GM19438 (cell line): ENCODE results near the gene MANBA.

Source experiments
- ATAC-seq: cut with Tn5 transposase; IDR thresholded peaks from one replicate; pipeline ENCODE4 v1.9.1; 2021; ENCODE audit warnings: low read depth; ENCODE audit not compliant: unreplicated experiment

MANBA gene

GRCh38 chr4:102599455-102599854 is 161.3 kb downstream of the MANBA start:
- no peak for ATAC-seq

GRCh38 chr4:102598762-102599374 is 161.9 kb downstream of the MANBA start:
- ATAC-seq = no peak

DNA sequence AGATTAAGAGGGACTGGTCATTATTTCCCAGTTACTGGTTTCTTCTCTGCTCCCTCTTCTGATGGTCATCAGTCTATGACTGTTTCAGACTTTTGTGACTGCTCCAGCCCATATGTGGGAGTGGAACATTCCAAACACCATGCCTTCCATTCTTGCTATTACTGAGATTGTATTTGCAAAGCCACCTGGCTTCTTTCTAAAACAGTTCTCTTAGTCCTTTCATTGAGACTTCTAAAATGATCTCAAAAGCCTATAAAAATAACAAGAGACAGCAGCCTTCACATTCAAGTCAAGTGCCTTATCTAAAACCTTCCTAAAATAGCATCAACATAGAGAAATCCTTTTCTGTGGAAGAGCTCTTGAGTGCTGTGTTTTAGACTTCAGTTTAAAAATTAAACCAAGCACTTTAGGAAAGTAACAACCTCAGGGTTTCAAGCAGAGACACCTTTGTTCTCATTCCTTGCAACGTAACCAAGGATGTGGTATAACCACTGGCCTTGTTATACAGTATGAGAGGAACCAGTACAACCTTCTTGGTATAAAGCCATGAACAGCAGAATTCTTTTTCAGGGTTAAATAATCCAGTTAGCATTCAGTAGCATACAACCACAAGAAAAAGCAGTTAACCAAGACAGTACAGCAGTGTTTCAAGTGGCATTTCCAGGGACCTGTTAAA is 162.5 kb downstream of the MANBA start:
- ATAC-seq = peak; percentile 82

DNA sequence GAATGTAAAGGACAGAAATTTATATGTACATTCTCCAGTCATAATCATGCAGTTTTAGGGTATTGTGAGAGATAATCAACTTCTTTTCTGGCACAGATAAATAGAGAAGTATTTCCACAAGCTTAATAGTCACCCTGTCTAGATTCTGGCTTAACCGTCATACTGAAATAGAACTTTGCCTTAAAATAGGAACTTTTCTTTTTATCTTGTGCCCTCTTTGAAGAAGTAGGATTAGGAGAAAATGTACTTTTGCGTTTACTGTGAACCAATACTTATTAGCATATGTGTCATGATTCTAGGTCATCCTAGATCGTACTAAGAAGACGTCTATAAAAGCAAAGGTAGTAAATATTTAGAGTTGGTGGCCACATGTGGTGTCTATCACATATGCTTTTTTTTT is 164.2 kb downstream of the MANBA start:
- ATAC-seq = no peak

DNA sequence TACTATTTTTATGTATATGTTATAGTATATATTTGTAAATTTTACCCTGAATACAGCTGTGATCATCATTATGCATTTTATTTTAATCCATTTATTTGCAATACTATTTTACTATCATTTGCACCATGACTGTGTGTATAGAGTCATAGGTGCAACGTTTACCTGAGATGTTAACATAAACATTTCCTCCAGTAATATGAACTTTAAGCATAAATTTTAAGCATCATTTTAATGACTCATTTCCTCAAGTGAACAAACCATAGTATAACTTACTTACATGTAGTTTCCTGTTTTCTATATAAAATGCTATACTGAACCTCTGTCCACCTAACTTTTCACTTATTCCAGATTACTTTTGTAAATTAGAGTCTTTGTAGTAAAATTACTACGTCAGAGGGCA is 166.8 kb downstream of the MANBA start:
- ATAC-seq = no peak

DNA sequence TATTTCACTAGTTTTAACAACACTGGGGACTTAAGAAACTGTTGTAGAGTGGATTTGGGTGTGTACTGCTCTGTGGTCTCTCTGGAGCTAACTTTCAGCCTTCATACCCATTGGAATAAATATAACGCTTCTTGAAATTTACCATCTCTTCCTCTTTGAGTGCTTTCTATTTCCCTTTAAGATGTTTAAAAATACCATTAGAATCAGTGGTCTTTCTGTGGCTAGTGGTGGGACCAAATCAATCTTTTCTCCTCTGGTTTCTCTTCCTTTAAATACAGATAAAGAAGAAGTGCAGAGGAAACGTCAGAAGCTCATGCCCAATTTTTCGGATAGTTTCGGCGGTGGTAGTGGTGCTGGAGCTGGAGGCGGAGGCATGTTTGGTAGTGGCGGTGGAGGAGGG is 167.6 kb downstream of the MANBA start:
- ATAC-seq = no peak

DNA sequence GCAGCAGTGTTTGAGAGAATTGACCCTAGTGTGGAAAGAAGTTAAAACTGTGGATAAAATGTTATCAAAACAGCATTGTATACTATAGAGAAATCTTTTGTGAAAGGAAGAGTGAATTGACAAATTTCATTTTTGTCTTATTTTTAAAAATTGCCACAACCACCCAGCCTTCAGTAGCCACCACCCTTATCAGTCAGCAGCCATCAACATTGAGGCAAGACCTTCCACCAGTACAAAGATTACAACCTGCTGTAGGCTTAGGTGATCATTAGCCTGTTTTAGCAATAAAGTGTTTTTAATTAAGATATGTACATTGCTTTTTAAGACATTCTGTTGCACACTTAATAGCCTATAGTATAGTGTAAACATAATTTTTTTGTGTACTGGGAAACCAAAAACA is 168.5 kb downstream of the MANBA start:
- ATAC-seq = no peak

GRCh38 chr4:102589743-102590142 is 171.0 kb downstream of the MANBA start:
- ATAC-seq = no peak

DNA sequence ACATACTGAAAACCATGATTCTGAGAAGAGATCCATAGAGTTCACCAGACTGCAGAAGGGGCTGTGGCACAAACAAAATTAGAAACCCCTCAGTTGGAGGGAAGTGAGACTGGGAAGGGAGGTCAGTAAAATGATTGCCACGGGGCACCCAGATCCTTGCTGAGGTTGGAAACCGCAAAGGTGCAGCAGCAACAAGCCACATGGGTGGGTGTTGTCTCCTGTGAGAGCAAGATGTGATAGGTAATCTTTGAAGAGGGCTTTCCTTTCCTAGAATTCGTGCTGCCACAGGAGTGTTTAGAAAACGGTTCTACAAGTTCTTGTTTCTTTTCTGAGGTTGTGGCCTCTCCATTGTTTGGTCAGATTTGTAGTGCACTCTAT is 174.1 kb downstream of the MANBA start:
- ATAC-seq = no peak

DNA sequence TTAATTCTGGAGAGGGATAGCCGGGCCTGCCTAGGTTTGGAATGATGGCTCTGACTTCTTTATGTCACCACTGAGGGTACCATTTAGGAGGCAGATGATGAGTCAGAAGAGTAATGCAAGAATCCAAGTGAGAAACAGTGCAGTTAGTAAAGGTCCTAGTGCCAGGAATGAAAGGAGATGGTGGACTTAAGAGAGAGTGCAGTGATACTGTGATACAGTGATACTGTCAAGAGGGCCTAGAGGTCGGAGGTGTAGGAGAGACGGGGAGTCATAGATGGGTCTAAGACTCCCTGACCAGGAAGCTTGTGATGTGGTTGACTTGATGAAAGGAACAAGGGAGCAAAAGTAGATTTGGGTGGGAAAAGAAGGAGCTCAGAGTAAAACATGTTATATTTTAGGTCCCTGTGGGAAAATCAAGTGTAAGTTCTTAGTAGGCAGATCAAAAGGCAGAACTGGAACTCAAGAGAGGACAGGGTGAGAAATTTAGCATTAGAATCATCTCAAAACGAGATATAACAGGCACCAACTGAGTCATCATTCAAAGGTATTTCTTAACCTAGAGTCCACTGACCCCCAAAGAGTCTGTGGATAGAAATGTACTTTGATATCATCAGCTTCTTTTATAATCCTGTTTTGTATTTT is 174.6 kb downstream of the MANBA start:
- ATAC-seq = no peak

- ATAC-seq = no peak
Measured at GRCh38 chr4:102585329-102585728, 175.4 kb downstream of the MANBA start.

DNA sequence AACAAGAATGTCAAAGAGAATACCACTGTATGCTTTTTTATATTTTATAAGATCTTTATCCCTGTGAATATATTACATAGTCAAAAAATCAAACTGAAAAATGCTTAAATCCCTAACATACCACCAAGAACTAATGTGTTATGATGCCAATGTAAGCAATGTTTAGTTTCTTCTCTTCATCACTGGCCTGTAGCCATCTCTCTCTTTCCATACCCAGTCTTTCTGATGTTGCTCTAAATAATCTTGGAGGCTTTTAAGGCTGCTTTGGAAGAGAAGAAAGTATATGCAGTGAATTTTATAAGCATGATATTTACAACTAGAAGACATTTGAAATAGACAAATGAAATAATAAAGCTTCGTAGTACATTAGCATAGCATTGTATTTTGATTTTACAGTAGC is 176.7 kb downstream of the MANBA start:
- ATAC-seq = no peak
